BJ (cell line): ENCODE data around the gene LUZP1. TPM values are rescaled to one million over a fixed set of nuclear protein-coding genes. Genes with fewer than 3 reads are reported as not detected.

ENCODE experiments used
- CTCF ChIA-PET: fragments of 350-600 bp; formaldehyde crosslinking; extraction: SDS; loops from one replicate; lab custom pipeline; 2021; ENCODE audit warnings: antibody characterized with exemption, inconsistent platforms; lab: Yijun Ruan, JAX
- POLR2A ChIA-PET: fragments of 300-600 bp; sonication (Branson Sonifier 250); formaldehyde crosslinking; extraction: SDS; loops from one replicate; lab custom pipeline; 2021; ENCODE audit warnings: antibody characterized with exemption; lab: Charles Lee
- DNase-seq: peaks from one replicate; pipeline ENCODE4 v3.0.0-alpha.2; 2011; ENCODE audit warnings: low read depth
- H3K27me3 ChIP-seq: 2 replicates; pipeline ENCODE4 v1.6.0; 2011; ENCODE audit warnings: low read length; ENCODE audit not compliant: control insufficient read depth, insufficient read depth
- H3K36me3 ChIP-seq: 2 replicates; pipeline ENCODE4 v1.5.1; 2011; ENCODE audit warnings: low read length; ENCODE audit not compliant: control insufficient read depth, insufficient read depth
- H3K4me3 ChIP-seq: 2 replicates; pipeline ENCODE4 v1.5.1; 2011; ENCODE audit warnings: low read depth, mild to moderate bottlenecking, control low read depth, low read length
- polyA plus RNA-seq: library from polyadenylated mRNA; depleted of rRNA; stranded (reverse); fragments of >200 nt; gene quantifications from 2 replicates; pipeline ENCODE4 v1.2.3, GENCODE V29; 2011
- TF ChIP-seq, protein P1 (sequence below): IDR thresholded peaks from 2 replicates; pipeline ENCODE4 v1.5.1; 2011; ENCODE audit warnings: low read depth, mild to moderate bottlenecking, control low read depth, inconsistent platforms, low read length, moderate library complexity; ENCODE audit not compliant: insufficient read depth

Gene LUZP1
- polyA plus RNA-seq, 1 experiment, result 22.0 TPM

DNA sequence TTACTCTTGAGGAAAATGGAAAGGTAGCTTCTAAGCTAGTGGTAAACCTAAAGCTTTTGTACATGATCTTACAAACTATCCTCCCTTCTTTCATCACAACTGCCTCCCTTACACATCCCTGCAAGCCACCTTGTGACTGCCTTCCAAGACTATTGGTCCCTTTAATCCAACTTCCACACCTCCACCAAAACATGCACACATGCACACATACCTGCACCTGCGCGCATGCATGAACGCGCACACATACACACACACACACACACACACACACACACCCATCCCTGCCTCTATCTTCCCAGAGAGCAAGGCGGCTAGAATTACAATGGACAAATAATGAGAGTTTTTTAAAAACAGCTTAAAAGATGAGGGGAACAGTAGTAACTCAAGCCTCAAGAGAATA lies 58.3 kb downstream of the LUZP1 start:
- DNase-seq, result no peak
- no peaks in the 10 kb centered on the region for H3K27me3 ChIP-seq
- POLR2A ChIA-PET, result no interaction called here
- TF ChIP-seq, protein P1, sequence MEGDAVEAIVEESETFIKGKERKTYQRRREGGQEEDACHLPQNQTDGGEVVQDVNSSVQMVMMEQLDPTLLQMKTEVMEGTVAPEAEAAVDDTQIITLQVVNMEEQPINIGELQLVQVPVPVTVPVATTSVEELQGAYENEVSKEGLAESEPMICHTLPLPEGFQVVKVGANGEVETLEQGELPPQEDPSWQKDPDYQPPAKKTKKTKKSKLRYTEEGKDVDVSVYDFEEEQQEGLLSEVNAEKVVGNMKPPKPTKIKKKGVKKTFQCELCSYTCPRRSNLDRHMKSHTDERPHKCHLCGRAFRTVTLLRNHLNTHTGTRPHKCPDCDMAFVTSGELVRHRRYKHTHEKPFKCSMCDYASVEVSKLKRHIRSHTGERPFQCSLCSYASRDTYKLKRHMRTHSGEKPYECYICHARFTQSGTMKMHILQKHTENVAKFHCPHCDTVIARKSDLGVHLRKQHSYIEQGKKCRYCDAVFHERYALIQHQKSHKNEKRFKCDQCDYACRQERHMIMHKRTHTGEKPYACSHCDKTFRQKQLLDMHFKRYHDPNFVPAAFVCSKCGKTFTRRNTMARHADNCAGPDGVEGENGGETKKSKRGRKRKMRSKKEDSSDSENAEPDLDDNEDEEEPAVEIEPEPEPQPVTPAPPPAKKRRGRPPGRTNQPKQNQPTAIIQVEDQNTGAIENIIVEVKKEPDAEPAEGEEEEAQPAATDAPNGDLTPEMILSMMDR, result no peak
- H3K36me3 ChIP-seq, result no peaks in the 10 kb centered on the region; the same call in 1 of the 2 replicates
- no peak overlapping the region for H3K4me3 ChIP-seq
- CTCF ChIA-PET, result interaction anchor here (0.6 to 2.3 kb wide), 5 partner anchors 10 to 81 kb away, joined by 3 to 8 read pairs (median 3); no protein-coding TSS in a partner anchor

- no peaks in the 10 kb centered on the region; the same call in 1 of the 2 replicates for H3K36me3 ChIP-seq
These were observed 59.6 kb downstream of the LUZP1 start for GRCh38 chr1:23108918-23109533.

GRCh38 chr1:23103001-23103889 lies 65.4 kb downstream of the LUZP1 start:
- DNase-seq, result no peak
- Histone ChIP-seq H3K4me3 (no peak overlapping the region), H3K36me3 (no peaks in the 10 kb centered on the region; the same call in 1 of the 2 replicates), H3K27me3 (no peaks in the 10 kb centered on the region)
- TF ChIP-seq, protein P1, result no peak
- ChIA-PET POLR2A (interaction anchor here (0.6 kb wide), 1 partner anchor 16 kb away, joined by 3 read pairs; no protein-coding TSS in a partner anchor), CTCF (interaction anchor here (1.3 to 16.7 kb wide), 4 partner anchors 71 to 128 kb away, joined by 3 to 412 read pairs (median 8); no protein-coding TSS in a partner anchor)

More at GRCh38 chr1:23108918-23109533, 59.6 kb downstream of the LUZP1 start:
- no peak for DNase-seq
- Histone ChIP-seq H3K4me3 (no peak overlapping the region), H3K27me3 (no peaks in the 10 kb centered on the region)
- TF ChIP-seq, protein P1, result no peak
- POLR2A ChIA-PET, result no interaction called here
- CTCF ChIA-PET, result interaction anchor here (1.2 to 2.3 kb wide), 3 partner anchors 8 to 12 kb away, joined by 3 to 12 read pairs (median 5); no protein-coding TSS in a partner anchor

- TF ChIP-seq, protein P1, result no peak
- Histone ChIP-seq H3K4me3 (no peak overlapping the region), H3K27me3 (no peaks in the 10 kb centered on the region), H3K36me3 (no peaks in the 10 kb centered on the region; the same call in 1 of the 2 replicates)
- DNase-seq, result no peak
- POLR2A ChIA-PET, result interaction anchor here (0.6 to 0.7 kb wide), 2 partner anchors 9 to 17 kb away, joined by 3 to 4 read pairs; no protein-coding TSS in a partner anchor
- CTCF ChIA-PET, result interaction anchor here (1.3 to 16.7 kb wide), 5 partner anchors 64 to 127 kb away, joined by 3 to 412 read pairs (median 10); no protein-coding TSS in a partner anchor
These were observed 66.4 kb downstream of the LUZP1 start for GRCh38 chr1:23102289-23102688.

- TF ChIP-seq, protein P1, result no peak
- H3K36me3 ChIP-seq, result no peaks in the 10 kb centered on the region; the same call in 1 of the 2 replicates
- H3K27me3 ChIP-seq, result no peaks in the 10 kb centered on the region
- no peak overlapping the region for H3K4me3 ChIP-seq
- ChIA-PET POLR2A (interaction anchor here (0.7 kb wide), 1 partner anchor 9 kb away, joined by 4 read pairs; no protein-coding TSS in a partner anchor), CTCF (interaction anchor here (1.3 to 16.7 kb wide), 5 partner anchors 65 to 127 kb away, joined by 3 to 412 read pairs (median 10); no protein-coding TSS in a partner anchor)
- no peak for DNase-seq
These were observed 66.8 kb downstream of the LUZP1 start for GRCh38 chr1:23101887-23102286.
